HEK293 (cell line): ENCODE results near the gene AGAP3.
A peak's percentile ranks its signal among the peaks of the same experiment; 100 is the strongest.

Experiments
- CTCF ChIA-PET: fragments of 350-600 bp; formaldehyde crosslinking; extraction: SDS; loops from one replicate; lab custom pipeline; 2021; ENCODE audit warnings: antibody characterized with exemption; lab: Yijun Ruan, JAX
- POLR2A ChIA-PET: fragments of 300-600 bp; formaldehyde crosslinking; extraction: SDS; loops from one replicate; lab custom pipeline; 2020; ENCODE audit warnings: antibody characterized with exemption, inconsistent platforms; lab: Yijun Ruan, JAX
- H3K27ac ChIP-seq: fragments of 200-500 bp; sonication (Bioruptor generic); 2 replicates; pipeline ENCODE4 v1.5.1; 2014; ENCODE audit warnings: low read depth, low read length, control low read depth, inconsistent platforms; ENCODE audit errors: extremely low read depth
- H3K36me3 ChIP-seq, 2 experiments: fragments of 200-500 bp in 1 of 2; sonication (Bioruptor generic) in 1 of 2; 1 replicate in 1 of 2; 2 replicates in 1 of 2; pipeline ENCODE4 v1.5.1; 2014 to 2017; ENCODE audit warnings: inconsistent platforms in 2 of 2, low read length in 2 of 2; ENCODE audit not compliant: control insufficient read depth in 2 of 2, insufficient read depth in 1 of 2
- H3K4me1 ChIP-seq: fragments of 200-500 bp; sonication (Bioruptor generic); 2 replicates; pipeline ENCODE4 v1.5.1; 2014; ENCODE audit warnings: mild to moderate bottlenecking, low read length, inconsistent platforms; ENCODE audit not compliant: control insufficient read depth, insufficient read depth
- H3K4me3 ChIP-seq: 2 replicates; pipeline ENCODE4 v1.5.1; 2011; ENCODE audit warnings: low read depth, mild to moderate bottlenecking, control low read depth, low read length, moderate library complexity
- H3K9me3 ChIP-seq: fragments of 200-500 bp; sonication (Bioruptor generic); 2 replicates; pipeline ENCODE4 v1.5.1; 2014; ENCODE audit warnings: low read depth, low read length, inconsistent platforms; ENCODE audit not compliant: control insufficient read depth, insufficient read depth
- FEZF1 ChIP-seq: fragments of 450-650 bp; formaldehyde crosslinking; IDR thresholded peaks from 2 replicates; pipeline ENCODE4 v1.5.1; 2016; ENCODE audit warnings: missing biosample characterization, missing genetic modification characterization
- IKZF3 ChIP-seq: fragments of 450-650 bp; IDR thresholded peaks from 2 replicates; pipeline ENCODE4 v1.5.0; 2018; ENCODE audit warnings: missing biosample characterization, mild to moderate bottlenecking, missing genetic modification characterization, moderate library complexity
- KLF1 ChIP-seq: fragments of 450-650 bp; formaldehyde crosslinking; IDR thresholded peaks from 2 replicates; pipeline ENCODE4 v1.5.1; 2016; ENCODE audit warnings: missing biosample characterization, missing genetic modification characterization
- KLF7 ChIP-seq: fragments of 450-650 bp; formaldehyde crosslinking; IDR thresholded peaks from 2 replicates; pipeline ENCODE4 v1.5.1; 2016; ENCODE audit warnings: missing biosample characterization, missing genetic modification characterization, borderline replicate concordance
- KLF8 ChIP-seq: fragments of 450-650 bp; formaldehyde crosslinking; IDR thresholded peaks from 2 replicates; pipeline ENCODE4 v1.5.1; 2016; ENCODE audit warnings: missing biosample characterization, missing genetic modification characterization
- SETDB1 ChIP-seq: IDR thresholded peaks from one replicate; pipeline ENCODE4 v1.6.1; 2017; ENCODE audit warnings: mild to moderate bottlenecking, low read length, moderate library complexity, mixed read lengths; ENCODE audit not compliant: insufficient read length
- SP2 ChIP-seq: fragments of 450-650 bp; formaldehyde crosslinking; IDR thresholded peaks from 2 replicates; pipeline ENCODE4 v1.5.1; 2016; ENCODE audit warnings: missing biosample characterization, missing genetic modification characterization
- SP3 ChIP-seq: fragments of 450-650 bp; formaldehyde crosslinking; IDR thresholded peaks from 2 replicates; pipeline ENCODE4 v1.5.1; 2016; ENCODE audit warnings: missing biosample characterization, missing genetic modification characterization
- ZFHX2 ChIP-seq: fragments of 450-650 bp; formaldehyde crosslinking; conservative IDR thresholded peaks from 2 replicates; pipeline ENCODE4 v1.5.1; 2016; ENCODE audit warnings: missing biosample characterization, missing genetic modification characterization
- ZNF155 ChIP-seq: fragments of 450-650 bp; formaldehyde crosslinking; IDR thresholded peaks from 2 replicates; pipeline ENCODE4 v1.5.1; 2016; ENCODE audit warnings: missing biosample characterization, missing genetic modification characterization
- ZNF175 ChIP-seq: fragments of 450-650 bp; formaldehyde crosslinking; IDR thresholded peaks from 2 replicates; pipeline ENCODE4 v1.5.1; 2016; ENCODE audit warnings: missing biosample characterization, missing genetic modification characterization
- ZNF324 ChIP-seq: fragments of 450-650 bp; formaldehyde crosslinking; IDR thresholded peaks from 2 replicates; pipeline ENCODE4 v1.5.1; 2016; ENCODE audit warnings: missing biosample characterization, missing genetic modification characterization
- ZNF423 ChIP-seq: fragments of 450-650 bp; formaldehyde crosslinking; IDR thresholded peaks from 2 replicates; pipeline ENCODE4 v1.5.1; 2016; ENCODE audit warnings: missing biosample characterization, missing genetic modification characterization
- ZNF544 ChIP-seq: fragments of 450-650 bp; formaldehyde crosslinking; IDR thresholded peaks from 2 replicates; pipeline ENCODE4 v1.5.0; 2017; ENCODE audit warnings: missing biosample characterization, missing genetic modification characterization
- ZNF596 ChIP-seq: fragments of 450-650 bp; IDR thresholded peaks from 2 replicates; pipeline ENCODE4 v1.5.0; 2018; ENCODE audit warnings: missing biosample characterization, mild to moderate bottlenecking, missing genetic modification characterization, moderate library complexity
- ZNF624 ChIP-seq: fragments of 450-650 bp; formaldehyde crosslinking; IDR thresholded peaks from 2 replicates; pipeline ENCODE4 v1.5.1; 2017; ENCODE audit warnings: missing biosample characterization, missing genetic modification characterization
- ZNF837 ChIP-seq: fragments of 450-650 bp; formaldehyde crosslinking; IDR thresholded peaks from 2 replicates; pipeline ENCODE4 v1.5.1; 2016; ENCODE audit warnings: missing biosample characterization, missing genetic modification characterization
- TF ChIP-seq, protein P1 (sequence below): fragments of 450-650 bp; formaldehyde crosslinking; IDR thresholded peaks from 2 replicates; pipeline ENCODE4 v1.5.1; 2016; ENCODE audit warnings: missing biosample characterization, missing genetic modification characterization
- TF ChIP-seq, protein P2 (sequence below): fragments of 450-650 bp; formaldehyde crosslinking; IDR thresholded peaks from 2 replicates; pipeline ENCODE4 v1.5.1; 2017; ENCODE audit warnings: missing biosample characterization, missing genetic modification characterization
- TF ChIP-seq, protein P3 (sequence below): fragments of 450-650 bp; formaldehyde crosslinking; IDR thresholded peaks from 2 replicates; pipeline ENCODE4 v1.5.1; 2016; ENCODE audit warnings: missing biosample characterization, missing genetic modification characterization

Gene AGAP3

DNA sequence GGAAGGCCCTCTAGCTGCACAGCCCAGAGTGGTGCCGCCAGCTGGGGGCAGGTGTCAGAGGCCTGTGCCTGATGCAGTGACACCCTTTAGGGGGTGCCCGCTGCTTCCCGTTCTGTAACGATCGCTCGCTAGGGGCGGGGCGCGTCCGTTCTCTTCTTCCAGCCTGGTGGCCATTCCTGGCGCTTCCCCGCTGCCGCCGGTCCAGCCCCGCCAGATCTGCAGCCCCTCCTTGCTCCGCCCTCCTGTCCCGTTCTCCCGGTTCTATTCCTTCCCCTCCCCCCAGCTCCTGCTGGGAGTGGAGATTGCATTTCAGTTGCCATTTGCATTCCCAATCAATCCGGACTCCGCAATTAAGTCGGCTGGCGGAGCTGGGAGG, 39.2 kb downstream of the AGAP3 start (continued):
- no peak for TF ChIP-seq FEZF1 (tag by site-specific recombination)
- no peak for TF ChIP-seq KLF7 (tag by site-specific recombination)
- no peak for TF ChIP-seq ZNF624
- no peak for TF ChIP-seq ZNF544 (tag by site-specific recombination)
- no peak for TF ChIP-seq ZNF423 (tag by site-specific recombination)
- TF ChIP-seq ZNF596 (tag by site-specific recombination) = peak; percentile 64; the same call in 1 of the 2 replicates
- TF ChIP-seq ZNF155 (tag by site-specific recombination) = no peak
- TF ChIP-seq IKZF3 = peak; percentile 24; the same call in 1 of the 2 replicates

DNA sequence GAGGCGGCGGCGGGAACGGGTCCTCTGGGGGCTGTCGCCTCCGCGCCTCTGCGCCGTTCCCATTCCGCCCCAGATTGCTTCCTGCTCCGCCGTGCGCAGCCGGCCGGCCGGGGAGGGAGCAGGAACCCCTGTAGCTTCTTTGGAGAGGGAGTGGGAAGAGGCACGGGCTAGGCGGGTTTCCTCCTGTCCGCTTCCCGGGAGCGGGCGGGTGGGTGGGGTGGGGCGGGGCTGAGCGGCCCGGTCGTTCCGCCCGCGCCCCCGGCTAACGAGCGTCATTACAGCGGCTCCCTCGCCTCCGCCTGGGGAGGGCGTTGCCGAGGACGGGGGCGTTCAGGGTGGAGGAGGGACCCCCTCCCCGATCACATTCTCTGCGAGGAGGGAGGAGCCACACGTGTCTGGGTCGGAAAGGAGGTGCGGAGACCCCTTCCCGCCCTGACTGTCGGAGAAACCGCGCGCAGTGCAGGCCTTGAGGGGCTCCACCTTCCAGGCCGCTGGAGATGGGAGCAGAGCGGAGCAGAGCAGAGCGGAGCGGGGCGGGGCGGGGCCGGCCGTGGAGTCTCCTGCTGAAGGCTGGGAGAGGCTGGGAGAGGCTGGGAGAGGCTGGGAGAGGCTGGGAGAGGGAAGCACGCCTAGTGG, 39.7 kb downstream of the AGAP3 start:
- Histone ChIP-seq H3K4me3 (no peak overlapping the region), H3K9me3 (no peaks in the 10 kb centered on the region), H3K36me3 (peaks cover 0 to 91% of the 10 kb centered on the region in 2 experiments; a peak in 1 of 3 replicates), H3K27ac (no peak overlapping the region), H3K4me1 (no peaks in the 10 kb centered on the region)
- ChIA-PET CTCF (interaction anchor here (0.7 kb wide), 1 partner anchor 41 kb away, joined by 3 read pairs; no protein-coding TSS in a partner anchor), POLR2A (no interaction called here)
- TF ChIP-seq, protein P1, sequence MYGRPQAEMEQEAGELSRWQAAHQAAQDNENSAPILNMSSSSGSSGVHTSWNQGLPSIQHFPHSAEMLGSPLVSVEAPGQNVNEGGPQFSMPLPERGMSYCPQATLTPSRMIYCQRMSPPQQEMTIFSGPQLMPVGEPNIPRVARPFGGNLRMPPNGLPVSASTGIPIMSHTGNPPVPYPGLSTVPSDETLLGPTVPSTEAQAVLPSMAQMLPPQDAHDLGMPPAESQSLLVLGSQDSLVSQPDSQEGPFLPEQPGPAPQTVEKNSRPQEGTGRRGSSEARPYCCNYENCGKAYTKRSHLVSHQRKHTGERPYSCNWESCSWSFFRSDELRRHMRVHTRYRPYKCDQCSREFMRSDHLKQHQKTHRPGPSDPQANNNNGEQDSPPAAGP (tag by site-specific recombination) = 0 out of 2 replicates have a peak, but pooled peaks have one; percentile 26
- TF ChIP-seq SETDB1 (no peak), KLF8 (peak; percentile 27; the same call in 1 of the 2 replicates), KLF1 (tag by site-specific recombination) (peak; percentile 96), ZFHX2 (tag by site-specific recombination) (peak; percentile 46; the same call in 1 of the 2 replicates)

DNA sequence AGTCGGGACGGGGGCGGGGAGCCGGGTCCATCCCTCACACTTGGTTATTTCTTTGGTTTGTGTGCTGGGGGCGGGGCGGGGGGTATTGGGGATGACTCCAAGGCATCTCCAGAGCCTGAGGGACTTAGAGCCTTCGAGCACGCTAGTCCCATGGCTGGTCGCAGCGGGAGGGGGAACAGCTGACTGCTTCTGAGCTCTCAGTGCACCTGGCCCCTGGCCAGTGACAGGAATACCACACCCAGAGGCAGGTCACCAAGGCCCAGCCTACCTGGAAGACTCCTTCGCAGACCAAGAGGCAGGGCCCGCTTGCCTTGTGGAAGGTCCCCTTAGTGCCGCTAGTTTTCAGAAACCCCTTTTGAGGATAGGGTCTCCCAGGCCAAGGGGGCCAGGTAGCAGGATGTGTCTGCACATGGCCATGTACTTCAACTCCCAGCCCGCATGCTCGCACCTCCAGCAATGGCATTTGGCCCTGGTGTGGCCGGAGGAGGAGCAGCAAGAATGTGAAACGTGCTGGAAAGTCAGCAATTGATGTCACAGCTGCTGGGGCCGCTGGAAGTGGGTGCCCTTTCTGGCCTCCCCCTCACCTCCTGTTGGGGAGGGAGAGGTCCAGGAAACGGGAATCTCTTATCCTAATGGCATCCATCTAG, 40.3 kb downstream of the AGAP3 start:
- Histone ChIP-seq H3K4me1 (no peaks in the 10 kb centered on the region), H3K27ac (no peak overlapping the region), H3K36me3 (peaks cover 0 to 91% of the 10 kb centered on the region in 2 experiments; a peak in 1 of 3 replicates), H3K4me3 (no peak overlapping the region), H3K9me3 (no peaks in the 10 kb centered on the region)
- ChIA-PET POLR2A (no interaction called here), CTCF (interaction anchor here (0.7 kb wide), 1 partner anchor 40 kb away, joined by 3 read pairs; no protein-coding TSS in a partner anchor)
- TF ChIP-seq ZNF837 (no peak), SP3 (tag by site-specific recombination) (no peak), SP2 (no peak), ZNF324 (no peak), ZNF175 (tag by site-specific recombination) (no peak)
- TF ChIP-seq, protein P2, sequence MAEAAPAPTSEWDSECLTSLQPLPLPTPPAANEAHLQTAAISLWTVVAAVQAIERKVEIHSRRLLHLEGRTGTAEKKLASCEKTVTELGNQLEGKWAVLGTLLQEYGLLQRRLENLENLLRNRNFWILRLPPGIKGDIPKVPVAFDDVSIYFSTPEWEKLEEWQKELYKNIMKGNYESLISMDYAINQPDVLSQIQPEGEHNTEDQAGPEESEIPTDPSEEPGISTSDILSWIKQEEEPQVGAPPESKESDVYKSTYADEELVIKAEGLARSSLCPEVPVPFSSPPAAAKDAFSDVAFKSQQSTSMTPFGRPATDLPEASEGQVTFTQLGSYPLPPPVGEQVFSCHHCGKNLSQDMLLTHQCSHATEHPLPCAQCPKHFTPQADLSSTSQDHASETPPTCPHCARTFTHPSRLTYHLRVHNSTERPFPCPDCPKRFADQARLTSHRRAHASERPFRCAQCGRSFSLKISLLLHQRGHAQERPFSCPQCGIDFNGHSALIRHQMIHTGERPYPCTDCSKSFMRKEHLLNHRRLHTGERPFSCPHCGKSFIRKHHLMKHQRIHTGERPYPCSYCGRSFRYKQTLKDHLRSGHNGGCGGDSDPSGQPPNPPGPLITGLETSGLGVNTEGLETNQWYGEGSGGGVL (tag by site-specific recombination) = no peak
- TF ChIP-seq, protein P3, sequence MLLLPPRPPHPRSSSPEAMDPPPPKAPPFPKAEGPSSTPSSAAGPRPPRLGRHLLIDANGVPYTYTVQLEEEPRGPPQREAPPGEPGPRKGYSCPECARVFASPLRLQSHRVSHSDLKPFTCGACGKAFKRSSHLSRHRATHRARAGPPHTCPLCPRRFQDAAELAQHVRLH = no peak
